ENCODE measurements around the gene ZNF783.
"Not testable (repeated sequence)": the region's sequence is repeated elsewhere in the genome, so short reads cannot be mapped to it uniquely, and the experiment has no call there.

The ZNF783 gene

GRCh38 chr7:149261829-149262617 is at the start of gene ZNF783:
ZNF783 (plus strand) TSS chr7:149262196; CDS start chr7:149262334, 138 bp downstream.
- peak; percentile 87 for DNase-seq

DNA sequence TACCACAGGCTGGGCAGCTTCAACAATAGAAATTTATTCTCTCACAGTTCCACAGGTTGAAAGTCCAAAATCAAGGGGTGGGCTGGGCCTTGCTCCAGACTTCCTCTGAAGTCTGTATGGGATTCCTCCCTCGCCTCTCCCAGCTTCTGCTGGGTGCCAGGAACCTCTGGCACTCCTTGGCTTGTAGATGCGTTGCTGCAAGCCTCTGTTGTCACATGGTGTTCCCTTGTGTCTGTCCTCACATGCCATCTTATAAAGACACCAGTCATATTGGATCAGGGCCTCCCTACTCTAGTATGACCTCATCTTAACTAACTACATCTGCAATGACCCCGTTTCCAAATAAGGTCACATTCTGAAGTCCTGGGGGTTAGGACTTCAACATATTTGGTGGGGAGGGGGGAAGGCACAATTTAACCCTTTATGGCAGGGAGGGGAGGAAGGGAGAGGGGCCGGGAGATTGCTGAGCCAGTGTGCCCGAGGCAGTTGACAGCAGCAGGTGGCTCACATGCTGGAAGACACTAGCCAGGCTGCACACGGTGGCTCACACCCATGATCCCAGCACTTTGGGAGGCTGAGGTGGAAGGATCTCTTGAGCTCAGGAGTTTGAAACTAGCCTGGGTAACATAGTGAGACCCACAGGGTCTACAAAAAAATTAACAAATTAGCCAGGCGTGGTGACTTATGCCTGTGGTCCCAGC is 47.8 kb upstream of the ZNF783 start:
- no peak for DNase-seq

- DNase-seq = no peak
Observed at GRCh38 chr7:149216402-149216801, 45.6 kb upstream of the ZNF783 start.

DNA sequence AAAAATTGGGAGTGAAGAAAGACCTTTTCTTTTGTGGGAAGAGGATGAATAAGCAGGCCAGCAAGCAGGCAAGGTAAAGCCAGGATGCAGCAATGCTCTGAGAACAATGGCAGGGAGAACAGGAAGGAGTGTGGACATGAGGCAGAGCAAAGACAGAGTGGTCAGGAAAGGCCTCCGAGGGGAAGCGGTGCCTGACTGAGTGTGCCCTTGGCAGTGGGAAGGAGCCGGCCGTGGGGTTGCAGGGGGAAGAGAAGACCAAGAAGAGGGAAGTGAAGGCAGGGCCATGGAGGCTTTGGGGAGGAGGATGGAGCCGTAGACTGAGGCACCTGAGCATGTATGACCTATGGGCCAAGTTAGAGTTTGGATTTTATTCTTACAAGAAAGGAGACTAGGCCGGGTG is 44.4 kb upstream of the ZNF783 start:
- no peak for DNase-seq

GRCh38 chr7:149218469-149219420 is 43.3 kb upstream of the ZNF783 start:
- no peak for DNase-seq

DNA sequence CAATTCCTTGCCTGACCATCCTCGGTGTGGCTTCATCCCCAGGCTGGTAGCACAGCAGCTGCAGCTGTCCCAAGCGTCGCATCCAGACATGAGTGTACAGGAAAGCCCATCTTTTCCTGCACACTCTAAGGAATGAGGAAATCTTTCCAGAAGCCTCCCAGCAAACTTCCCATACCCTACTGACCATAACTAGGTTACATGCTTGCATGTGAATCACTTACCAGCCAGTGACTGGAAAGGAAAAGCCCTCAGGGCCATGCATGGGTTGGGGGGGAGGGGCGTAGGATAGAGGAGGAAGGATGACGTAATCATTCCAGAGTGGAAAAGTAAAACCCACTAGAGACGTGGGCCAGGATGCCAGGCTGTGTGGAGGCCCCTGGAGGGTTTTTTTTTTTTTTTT is 41.5 kb upstream of the ZNF783 start:
- DNase-seq = no peak

DNA sequence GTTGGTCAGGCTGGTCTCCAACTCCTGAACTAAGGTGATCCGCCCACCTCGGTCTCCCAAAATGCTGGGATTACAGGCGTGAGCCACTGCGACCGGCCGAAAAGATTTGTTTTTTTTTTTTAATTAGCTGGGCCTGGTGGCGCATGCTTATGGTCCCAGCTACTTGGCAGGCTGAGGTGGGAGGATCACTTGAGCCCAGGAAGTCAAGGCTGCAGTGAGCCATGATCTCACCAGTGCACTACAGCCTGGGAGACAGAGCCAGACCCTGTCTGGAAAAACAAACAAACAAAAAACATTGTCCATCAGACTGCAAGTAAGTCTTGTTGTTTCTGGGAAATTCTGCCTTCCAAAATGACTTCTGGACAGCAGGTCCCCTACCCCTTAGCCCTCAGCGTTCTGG is 38.8 kb upstream of the ZNF783 start:
- DNase-seq = no peak

GRCh38 chr7:149223761-149224160 is 38.2 kb upstream of the ZNF783 start:
- DNase-seq = no peak

DNA sequence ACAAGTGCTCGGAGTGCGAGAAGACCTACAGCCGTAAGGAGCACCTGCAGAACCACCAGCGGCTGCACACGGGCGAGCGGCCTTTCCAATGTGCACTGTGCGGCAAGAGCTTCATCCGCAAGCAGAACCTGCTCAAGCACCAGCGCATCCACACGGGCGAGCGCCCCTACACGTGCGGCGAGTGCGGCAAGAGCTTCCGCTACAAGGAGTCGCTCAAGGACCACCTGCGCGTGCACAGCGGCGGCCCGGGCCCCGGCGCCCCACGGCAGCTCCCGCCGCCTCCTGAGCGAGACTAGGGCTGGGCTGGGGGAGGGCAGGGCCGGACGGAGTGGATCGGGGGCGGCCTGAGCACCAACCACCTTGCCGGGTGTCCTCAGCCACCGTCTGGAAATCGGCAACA is 37.6 kb upstream of the ZNF783 start:
- DNase-seq = no peak

DNA sequence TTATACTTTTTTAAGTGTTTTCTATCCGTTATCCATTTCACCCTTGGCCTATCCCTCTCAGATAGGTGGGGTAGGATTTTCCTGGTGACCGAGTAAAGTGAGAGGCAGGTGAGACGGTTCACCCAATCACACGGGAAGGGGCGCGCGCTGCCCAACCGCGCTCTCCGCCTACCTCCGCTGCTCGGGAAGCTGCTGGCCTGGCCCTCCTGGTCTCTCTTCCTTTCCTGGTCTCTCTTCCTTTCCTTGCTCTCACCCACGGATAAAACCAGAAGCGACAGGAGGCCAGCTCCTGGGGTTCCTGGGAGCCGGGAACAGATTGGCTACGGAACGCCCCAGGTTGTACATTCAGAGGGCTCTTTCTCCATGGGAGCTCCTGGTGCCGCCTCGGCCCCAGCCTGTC is 36.9 kb upstream of the ZNF783 start:
- no peak for DNase-seq

DNA sequence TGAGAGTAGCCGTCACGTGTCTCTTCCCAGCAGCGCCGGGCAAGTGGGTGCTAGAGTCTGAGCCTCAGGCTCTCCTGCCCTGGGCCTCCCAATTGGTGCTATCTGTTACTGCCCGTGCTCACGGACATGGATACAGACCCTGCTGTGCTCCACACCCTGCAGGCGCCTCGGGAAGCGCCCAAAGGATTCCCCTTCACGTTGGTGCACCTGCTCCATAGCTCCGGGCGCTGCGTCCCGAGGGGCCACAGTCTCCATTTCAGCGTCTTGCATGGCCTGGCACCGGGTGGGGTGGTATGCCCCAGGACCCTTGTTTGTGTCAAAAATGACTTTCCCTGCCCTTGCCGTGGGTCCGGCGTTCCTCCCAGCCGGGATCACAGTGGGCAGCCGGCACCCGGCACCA is 36.3 kb upstream of the ZNF783 start:
- DNase-seq = no peak

- not testable (repeated sequence) for DNase-seq
Observed at GRCh38 chr7:149226366-149226765, 35.6 kb upstream of the ZNF783 start.

- DNase-seq = no peak
Observed at GRCh38 chr7:149226840-149227494, 35.0 kb upstream of the ZNF783 start.

DNA sequence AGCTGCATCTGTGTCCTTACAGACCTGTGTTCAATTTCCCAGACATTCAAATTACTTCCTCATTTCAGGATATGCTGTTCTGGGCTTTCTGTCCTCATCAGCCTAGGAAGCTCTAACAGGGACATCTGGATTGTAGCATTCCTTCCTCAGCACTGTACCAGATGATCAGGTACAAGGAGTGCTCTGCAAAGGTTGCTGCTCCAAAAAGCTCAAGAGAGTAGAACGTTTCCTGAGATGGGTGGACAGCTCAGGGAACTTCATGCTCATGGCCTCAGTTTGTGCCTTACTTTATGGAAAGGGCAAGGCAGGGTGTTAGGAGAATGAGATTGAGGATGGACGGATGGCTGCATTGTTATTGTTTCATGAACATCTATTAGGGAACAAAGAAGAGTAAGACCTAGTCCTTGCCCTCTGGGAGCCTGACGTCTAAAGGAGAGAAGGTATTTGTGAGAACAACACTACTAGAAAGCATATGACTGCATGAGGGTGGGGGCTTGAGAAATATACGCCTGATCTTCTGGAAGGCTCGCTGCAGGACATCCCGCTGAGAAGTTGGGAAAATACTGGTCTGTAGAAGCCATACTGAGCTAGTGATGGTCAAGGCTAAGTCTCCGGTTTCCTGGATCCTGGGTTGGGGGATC is 33.0 kb upstream of the ZNF783 start:
- no peak for DNase-seq

- DNase-seq = peak; percentile 54
Observed at GRCh38 chr7:149229526-149229925, 32.5 kb upstream of the ZNF783 start.

GRCh38 chr7:149232362-149232761 is 29.6 kb upstream of the ZNF783 start:
- no peak for DNase-seq

- not testable (repeated sequence) for DNase-seq
Observed at GRCh38 chr7:149233655-149234204, 28.3 kb upstream of the ZNF783 start.

DNA sequence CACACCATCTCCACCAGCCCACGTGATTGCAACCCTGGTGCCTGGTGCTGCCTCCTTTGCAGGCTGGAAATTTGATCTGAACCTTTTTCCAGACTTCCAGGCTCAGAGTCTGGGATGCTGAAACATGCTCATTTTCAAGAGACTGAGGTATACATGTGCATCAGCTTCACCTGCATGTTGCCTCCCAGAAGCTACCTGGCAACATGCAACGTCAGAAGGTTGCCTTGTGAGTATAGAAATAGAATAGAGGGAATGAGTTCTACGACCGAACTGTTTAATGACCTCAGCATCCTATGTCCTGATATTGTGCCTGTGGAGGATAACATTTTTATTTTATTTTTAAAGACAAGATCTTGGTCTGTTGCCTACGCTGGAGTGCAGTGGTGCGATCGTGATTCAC is 24.5 kb upstream of the ZNF783 start:
- DNase-seq = peak; percentile 15

DNA sequence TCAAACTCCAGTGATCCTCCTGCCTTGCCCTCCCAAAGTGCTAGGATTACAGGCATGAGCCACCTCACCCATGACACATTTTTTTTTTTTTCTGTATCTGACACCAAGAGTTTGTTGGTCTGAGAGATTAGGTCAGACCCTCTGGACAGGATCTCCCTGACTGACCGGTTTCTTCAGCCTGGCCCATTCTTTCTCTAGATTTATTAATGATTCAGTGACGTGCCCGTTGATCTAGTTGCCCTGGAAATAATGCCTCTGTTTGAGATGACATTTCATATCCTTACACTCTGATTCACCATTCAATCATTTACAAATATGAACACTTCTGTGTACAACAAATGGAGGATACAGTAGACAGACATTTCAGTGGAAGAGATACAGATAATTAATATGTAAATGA is 23.9 kb upstream of the ZNF783 start:
- no peak for DNase-seq

DNA sequence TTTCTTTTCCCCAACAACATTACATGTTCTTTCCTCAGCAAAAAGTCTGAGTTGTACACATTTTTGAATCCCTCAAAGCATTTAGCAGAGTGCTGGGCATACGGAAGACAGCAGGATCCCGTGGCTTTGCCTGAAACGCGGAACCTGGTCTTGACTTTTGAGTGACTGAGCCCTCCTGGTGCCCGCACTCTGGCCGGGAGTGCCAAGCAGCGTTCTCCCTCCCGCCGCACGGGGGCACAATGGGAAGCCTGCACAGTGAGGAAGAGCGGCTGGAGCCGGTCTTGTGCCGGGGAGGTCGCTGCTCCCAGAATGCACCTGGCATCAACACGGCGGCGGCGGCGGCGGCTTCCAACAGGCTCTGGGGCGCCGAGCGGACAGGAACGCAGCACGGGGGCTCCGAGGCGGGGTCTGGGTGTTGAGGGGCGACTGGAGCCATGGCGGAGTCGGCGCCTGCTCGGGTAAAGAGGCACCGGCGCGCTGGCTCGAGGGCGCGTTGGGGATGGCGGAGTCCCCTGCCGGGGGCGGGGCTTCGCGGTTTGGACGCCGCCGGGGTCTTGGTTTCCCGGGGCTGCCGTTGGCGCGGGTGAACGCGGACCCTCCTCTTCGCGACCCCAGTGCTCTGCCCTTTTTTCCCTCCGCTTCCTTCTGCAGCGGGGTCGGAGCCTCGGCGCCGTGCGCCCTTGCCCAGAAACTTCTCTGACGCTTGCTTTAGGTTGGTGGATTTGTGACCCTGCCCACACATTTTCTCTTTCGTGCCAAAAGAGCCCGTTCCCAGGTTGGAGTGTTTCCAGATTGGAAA is 22.5 kb upstream of the ZNF783 start, which contains the start of gene ZNF212:
ZNF212 (plus strand) TSS at position 307 of the 799 bp plus-strand sequence; CDS start at position 435, 128 bp downstream.
- DNase-seq = peak; percentile 88

GRCh38 chr7:149240637-149241036 is 21.4 kb upstream of the ZNF783 start:
- no peak for DNase-seq

Measured in NCI-H146 (cell line).